Smooth muscle cell (in vitro differentiated cells): ENCODE data around the gene SMAP1. TPM values are rescaled to one million over a fixed set of nuclear protein-coding genes. Genes with fewer than 3 reads are reported as not detected.

ENCODE experiments used
- DNase-seq: peaks from one replicate; lab custom pipeline; 2025; ENCODE audit not compliant: unreplicated experiment; lab: John Stamatoyannopoulos, UW
- H2AFZ ChIP-seq: fragments of 200-600 bp; sonication (generic); 2 replicates; pipeline ENCODE4 v1.6.0; 2016; ENCODE audit warnings: antibody characterized with exemption, low read depth, mild to moderate bottlenecking
- H3F3A ChIP-seq: fragments of 200-600 bp; sonication (generic); 2 replicates; pipeline ENCODE4 v1.6.0; 2017; ENCODE audit warnings: antibody characterized with exemption, low read depth
- H3K27ac ChIP-seq: fragments of 200-600 bp; sonication (generic); 2 replicates; pipeline ENCODE4 v1.5.1; 2016; ENCODE audit warnings: low read depth, mild to moderate bottlenecking
- H3K27me3 ChIP-seq: fragments of 200-600 bp; sonication (generic); 2 replicates; pipeline ENCODE4 v1.6.1; 2016; ENCODE audit warnings: low read depth, mild to moderate bottlenecking
- H3K36me3 ChIP-seq: fragments of 200-600 bp; sonication (generic); 2 replicates; pipeline ENCODE4 v1.5.1; 2016; ENCODE audit warnings: low read depth
- H3K4me1 ChIP-seq: fragments of 200-600 bp; sonication (generic); 2 replicates; pipeline ENCODE4 v1.5.1; 2016; ENCODE audit warnings: low read depth
- H3K4me2 ChIP-seq: fragments of 200-600 bp; sonication (generic); 2 replicates; pipeline ENCODE4 v1.6.0; 2016; ENCODE audit warnings: mild to moderate bottlenecking
- H3K4me3 ChIP-seq: fragments of 200-600 bp; sonication (generic); 2 replicates; pipeline ENCODE4 v1.5.1; 2016; ENCODE audit warnings: mild to moderate bottlenecking
- H3K79me2 ChIP-seq: fragments of 200-600 bp; sonication (generic); 2 replicates; pipeline ENCODE4 v1.6.0; 2016; ENCODE audit warnings: low read depth, mild to moderate bottlenecking
- H3K9ac ChIP-seq: fragments of 200-600 bp; sonication (generic); 2 replicates; pipeline ENCODE4 v1.6.0; 2016; ENCODE audit warnings: low read depth
- H3K9me3 ChIP-seq: fragments of 200-600 bp; sonication (generic); replicated peaks from 2 replicates; pipeline ENCODE4 v1.5.1; 2016; ENCODE audit warnings: low read depth
- H4K20me1 ChIP-seq: fragments of 200-600 bp; sonication (generic); 2 replicates; pipeline ENCODE4 v1.6.0; 2016; ENCODE audit warnings: low read depth
- WGBS: methylation state at CpG from one replicate; pipeline ENCODE4 v1.1.7; 2016; ENCODE audit warnings: low lambda C conversion rate; 5-methylcytosine and 5-hydroxymethylcytosine counted together
- polyA plus RNA-seq: library from polyadenylated mRNA; unstranded; fragments of >200 nt; fragmentation: Nextera tagmentation; extraction: Ambion mirVana; gene quantifications from 2 replicates; pipeline ENCODE4 v1.2.1, GENCODE V29; 2016
- total RNA-seq: library from RNA; depleted of rRNA; stranded (reverse); fragments of >200 nt; gene quantifications from 2 replicates; pipeline ENCODE4 v1.2.3, GENCODE V29; 2014
- TF ChIP-seq, protein P1 (sequence below): fragments of 200-600 bp; sonication (generic); IDR thresholded peaks from 2 replicates; pipeline ENCODE4 v1.5.1; 2017; ENCODE audit warnings: borderline replicate concordance, mild to moderate bottlenecking, antibody characterized with exemption; ENCODE audit not compliant: insufficient read depth, poor library complexity, severe bottlenecking

Gene SMAP1
- total and polyA plus RNA-seq, 2 experiments from 2014 or later: 21.7 to 39.8 TPM

DNA sequence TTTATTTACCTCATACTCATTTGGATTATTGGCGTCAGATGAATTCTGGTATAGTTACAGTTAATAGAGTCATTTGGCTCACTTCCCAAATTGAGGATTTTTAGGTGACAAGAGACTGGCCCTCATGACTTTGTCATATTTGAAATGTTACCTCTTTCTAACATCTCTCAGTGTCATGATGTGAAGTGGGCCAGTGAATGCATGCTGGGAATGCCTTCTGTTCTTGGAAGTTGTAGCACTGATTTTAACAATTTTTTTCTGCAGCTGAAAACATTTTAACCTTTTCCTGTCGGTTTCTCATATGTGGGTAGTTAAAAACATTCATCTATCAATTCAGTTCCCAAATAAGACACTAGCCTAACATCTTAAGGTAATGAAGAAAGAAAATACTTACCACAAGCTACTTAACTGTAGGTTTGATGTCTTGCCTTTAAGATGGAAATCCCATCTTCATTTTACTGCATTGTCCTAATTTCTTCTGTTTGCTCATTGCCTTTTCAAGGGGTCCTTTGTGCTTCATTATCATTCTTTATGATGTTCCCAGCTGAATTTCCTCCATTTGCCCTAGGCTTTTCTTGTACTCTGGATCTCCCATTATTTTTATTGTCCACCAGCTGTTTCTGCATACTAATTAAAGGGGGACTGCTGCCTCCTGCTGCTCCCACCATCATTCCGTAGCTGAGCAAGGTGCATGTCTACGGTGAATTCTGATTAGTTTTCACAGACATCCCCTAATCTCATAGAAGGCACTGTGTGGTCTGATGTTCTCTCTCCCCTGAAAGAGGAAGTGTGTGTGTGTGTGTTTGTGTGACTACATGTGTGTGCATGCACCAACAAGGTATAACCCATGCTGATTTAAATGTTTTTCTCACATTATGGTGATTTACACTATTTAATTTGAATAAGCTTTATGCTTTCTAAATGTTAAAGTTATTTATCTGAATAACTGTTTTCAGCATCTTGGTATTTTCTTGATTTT lies 179.7 kb downstream of the SMAP1 start:
- Histone ChIP-seq H3K4me3 (no peak overlapping the region), H3K27me3 (no peaks in the 10 kb centered on the region), H2AFZ (no peak overlapping the region), H4K20me1 (peaks cover 12% of the 10 kb centered on the region), H3K9ac (no peak overlapping the region), H3K27ac (no peak overlapping the region), H3K79me2 (no peaks in the 10 kb centered on the region), H3K4me2 (no peak overlapping the region), H3K9me3 (no peaks in the 10 kb centered on the region), H3F3A (no peaks in the 10 kb centered on the region), H3K36me3 (no peaks in the 10 kb centered on the region), H3K4me1 (no peaks in the 10 kb centered on the region)
- 93% methylated on average over 4 of the region's 4 CpGs for WGBS
- no peak for DNase-seq
- TF ChIP-seq, protein P1, sequence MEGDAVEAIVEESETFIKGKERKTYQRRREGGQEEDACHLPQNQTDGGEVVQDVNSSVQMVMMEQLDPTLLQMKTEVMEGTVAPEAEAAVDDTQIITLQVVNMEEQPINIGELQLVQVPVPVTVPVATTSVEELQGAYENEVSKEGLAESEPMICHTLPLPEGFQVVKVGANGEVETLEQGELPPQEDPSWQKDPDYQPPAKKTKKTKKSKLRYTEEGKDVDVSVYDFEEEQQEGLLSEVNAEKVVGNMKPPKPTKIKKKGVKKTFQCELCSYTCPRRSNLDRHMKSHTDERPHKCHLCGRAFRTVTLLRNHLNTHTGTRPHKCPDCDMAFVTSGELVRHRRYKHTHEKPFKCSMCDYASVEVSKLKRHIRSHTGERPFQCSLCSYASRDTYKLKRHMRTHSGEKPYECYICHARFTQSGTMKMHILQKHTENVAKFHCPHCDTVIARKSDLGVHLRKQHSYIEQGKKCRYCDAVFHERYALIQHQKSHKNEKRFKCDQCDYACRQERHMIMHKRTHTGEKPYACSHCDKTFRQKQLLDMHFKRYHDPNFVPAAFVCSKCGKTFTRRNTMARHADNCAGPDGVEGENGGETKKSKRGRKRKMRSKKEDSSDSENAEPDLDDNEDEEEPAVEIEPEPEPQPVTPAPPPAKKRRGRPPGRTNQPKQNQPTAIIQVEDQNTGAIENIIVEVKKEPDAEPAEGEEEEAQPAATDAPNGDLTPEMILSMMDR: no peak

DNA sequence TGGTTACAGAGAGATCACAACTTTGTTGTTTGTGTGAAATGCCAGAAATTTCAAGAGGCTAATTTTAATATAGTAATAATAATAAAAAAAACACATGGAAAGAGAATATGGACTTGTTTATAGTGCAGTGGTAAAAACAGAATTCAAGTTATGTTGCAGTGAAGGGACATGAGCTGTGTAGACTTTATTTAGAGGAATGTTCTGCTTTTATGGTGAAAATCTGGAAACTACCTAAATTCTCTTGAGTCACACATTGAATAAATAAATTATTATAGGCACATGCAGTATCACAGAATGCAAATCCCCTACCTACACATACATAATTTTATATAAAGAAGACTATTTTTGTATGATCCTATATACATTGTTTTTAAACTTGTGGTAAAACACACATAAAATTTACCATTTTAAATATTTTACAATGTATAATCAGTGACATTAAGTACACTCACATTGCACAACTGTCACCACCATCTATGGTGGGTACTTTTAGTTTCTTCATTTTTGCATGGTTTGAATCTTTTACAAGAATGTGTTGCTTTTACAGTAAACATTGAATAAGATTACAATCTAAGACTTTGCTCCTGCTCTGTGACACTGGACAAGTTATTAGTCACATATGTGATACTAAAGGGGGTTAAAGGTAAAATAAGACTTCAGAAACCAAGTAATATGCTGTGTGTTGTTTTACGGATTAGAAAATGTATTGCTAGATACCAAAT lies 181.8 kb downstream of the SMAP1 start:
- Histone ChIP-seq H3K27ac (no peak overlapping the region), H4K20me1 (peaks cover 9% of the 10 kb centered on the region), H3K9me3 (no peaks in the 10 kb centered on the region), H3K4me2 (no peak overlapping the region), H3K4me3 (no peak overlapping the region), H2AFZ (no peak overlapping the region), H3K27me3 (no peaks in the 10 kb centered on the region), H3K79me2 (no peaks in the 10 kb centered on the region), H3K36me3 (no peaks in the 10 kb centered on the region), H3K4me1 (no peaks in the 10 kb centered on the region), H3K9ac (no peak overlapping the region), H3F3A (no peaks in the 10 kb centered on the region)
- DNase-seq: no peak
- WGBS: 97% methylated on average over 1 of the region's 1 CpG
- TF ChIP-seq, protein P1: no peak

DNA sequence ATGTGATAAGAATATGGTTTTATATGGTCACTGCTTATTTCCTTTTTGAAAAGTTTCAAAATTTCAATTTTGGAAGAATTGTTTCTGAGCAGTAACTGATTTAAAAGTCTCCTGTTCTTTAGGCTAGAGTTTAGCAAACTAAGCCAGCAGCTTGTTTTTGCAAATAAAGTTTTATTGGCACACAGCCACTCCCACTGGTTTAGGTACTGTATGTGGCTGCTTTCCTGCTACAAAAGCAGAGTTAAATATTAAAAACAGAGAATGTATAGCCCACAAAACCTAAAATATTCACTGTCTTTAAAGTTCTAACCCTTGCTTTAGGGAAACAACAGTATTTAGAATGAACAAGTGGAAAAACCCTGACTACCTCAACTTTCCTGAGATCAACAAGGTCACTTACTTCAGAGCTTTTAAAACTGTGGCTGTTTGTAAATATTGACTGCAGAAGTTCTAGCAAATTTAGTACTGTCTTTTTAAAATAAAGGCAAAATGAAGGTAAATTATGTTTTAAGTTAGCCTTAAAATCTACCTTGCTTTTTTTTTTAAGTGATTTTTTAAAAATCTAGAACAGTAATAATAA lies 185.1 kb downstream of the SMAP1 start:
- no peak overlapping the region for H3K9ac ChIP-seq
- no peaks in the 10 kb centered on the region for H3K9me3 ChIP-seq
- H4K20me1 ChIP-seq: peaks cover 4% of the 10 kb centered on the region
- H3K4me2 ChIP-seq: no peak overlapping the region
- no peaks in the 10 kb centered on the region for H3K79me2 ChIP-seq
- TF ChIP-seq, protein P1: no peak
- H2AFZ ChIP-seq: no peak overlapping the region
- H3K27me3 ChIP-seq: no peaks in the 10 kb centered on the region
- H3K4me1 ChIP-seq: no peaks in the 10 kb centered on the region
- H3K4me3 ChIP-seq: no peak overlapping the region
- DNase-seq: no peak
- no peak overlapping the region for H3K27ac ChIP-seq
- no peaks in the 10 kb centered on the region for H3K36me3 ChIP-seq
- H3F3A ChIP-seq: no peaks in the 10 kb centered on the region
